ENCODE data around the gene SYNE1. TPM values are rescaled to one million over a fixed set of nuclear protein-coding genes. Genes with fewer than 3 reads are reported as not detected.

Gene SYNE1
- polyA plus RNA-seq, 10 donors: 76.7 to 131 (median 86.4) TPM

GRCh38 chr6:152380351-152380767 is 256.8 kb downstream of the SYNE1 start:
- DNase-seq: peak; percentile 84 to 92 (median 89)

DNA sequence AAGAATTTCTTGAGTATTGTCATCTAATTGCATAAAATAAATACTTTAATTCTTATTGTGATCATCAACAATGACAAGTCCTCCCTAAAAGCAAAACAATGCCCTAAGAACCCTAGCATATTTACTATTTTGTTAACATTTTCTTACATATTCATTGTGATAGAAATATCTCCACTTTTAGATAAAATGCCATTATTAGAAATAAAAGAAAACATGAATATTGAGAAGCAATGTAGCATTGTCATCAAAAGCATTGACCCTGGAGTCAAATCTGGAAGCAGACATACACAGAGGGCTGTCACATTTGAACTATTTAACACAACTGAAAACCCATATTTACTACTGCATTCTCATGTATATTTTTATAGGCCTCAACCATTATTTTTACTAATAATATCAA is 257.7 kb downstream of the SYNE1 start:
- DNase-seq: no peak

- peak in 1 of 3 donors; percentile 21 for DNase-seq
Observed at GRCh38 chr6:152378169-152378568, 259.0 kb downstream of the SYNE1 start.

- DNase-seq: no peak
Observed at GRCh38 chr6:152375197-152375596, 262.0 kb downstream of the SYNE1 start.

- DNase-seq: no peak
Observed at GRCh38 chr6:152372945-152373344, 264.2 kb downstream of the SYNE1 start.

DNA sequence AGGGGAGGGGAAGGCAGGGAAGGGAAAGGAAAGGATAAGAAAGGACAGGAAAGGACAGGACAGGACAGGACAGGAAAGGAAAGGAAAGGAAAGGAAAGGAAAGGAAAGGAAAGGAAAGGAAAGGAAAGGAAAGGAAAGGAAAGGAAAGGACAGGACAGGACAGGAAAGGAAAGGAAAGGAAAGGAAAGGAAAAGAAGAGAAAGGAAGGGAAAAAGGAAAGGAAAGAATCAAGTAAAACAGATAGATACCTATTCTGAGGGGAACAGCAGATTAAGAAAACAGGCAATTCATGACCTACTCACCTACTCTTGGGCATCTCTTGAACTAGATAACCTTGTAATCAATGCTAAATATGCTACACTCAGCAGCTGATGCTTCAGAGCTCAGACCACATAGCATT is 265.4 kb downstream of the SYNE1 start:
- no peak for DNase-seq

- peak; percentile 72 to 88 (median 73) for DNase-seq
Observed at GRCh38 chr6:152368751-152369624, 268.2 kb downstream of the SYNE1 start.

DNA sequence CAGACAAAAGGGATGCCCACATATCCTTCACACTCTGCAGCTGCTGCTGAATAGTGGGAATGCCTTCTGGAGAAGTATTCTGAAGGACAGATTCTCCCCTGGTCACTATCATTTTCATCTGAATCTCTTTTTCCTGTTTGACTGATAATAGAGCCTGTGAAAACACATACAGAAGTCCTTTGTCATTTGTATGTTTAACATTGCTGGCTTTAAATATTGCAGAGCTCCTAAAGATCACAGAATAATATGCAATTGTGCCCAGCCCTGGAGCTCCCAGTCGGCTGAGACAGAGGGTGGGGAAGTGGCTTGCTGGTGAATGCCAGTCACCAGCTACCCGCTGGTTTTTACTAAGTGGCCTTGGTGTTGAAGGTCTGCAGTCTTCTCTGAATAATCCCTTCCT is 272.3 kb downstream of the SYNE1 start:
- no peak for DNase-seq

- DNase-seq: peak in 1 of 3 donors; percentile 18
Observed at GRCh38 chr6:152360034-152360433, 277.1 kb downstream of the SYNE1 start.

DNA sequence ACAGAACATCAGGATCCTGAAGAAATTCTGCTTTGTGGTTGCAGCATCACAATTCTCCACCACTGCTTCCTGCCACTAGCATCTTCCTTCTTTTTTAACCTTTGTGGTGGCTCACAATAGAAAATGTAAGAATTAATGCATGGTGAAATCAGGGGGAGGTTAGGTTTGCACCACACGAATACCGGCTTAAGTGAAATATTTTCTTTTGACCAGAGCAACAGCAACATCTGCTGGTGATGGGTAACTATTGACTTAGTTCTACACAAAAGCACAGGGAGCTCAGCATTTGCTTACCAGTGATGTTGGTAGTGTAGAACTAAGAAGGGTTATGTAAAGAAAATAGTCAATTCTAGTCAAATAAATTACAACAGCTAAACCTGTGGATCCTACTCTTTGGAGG is 280.5 kb downstream of the SYNE1 start:
- peak in 1 of 3 donors; percentile 16 for DNase-seq

DNA sequence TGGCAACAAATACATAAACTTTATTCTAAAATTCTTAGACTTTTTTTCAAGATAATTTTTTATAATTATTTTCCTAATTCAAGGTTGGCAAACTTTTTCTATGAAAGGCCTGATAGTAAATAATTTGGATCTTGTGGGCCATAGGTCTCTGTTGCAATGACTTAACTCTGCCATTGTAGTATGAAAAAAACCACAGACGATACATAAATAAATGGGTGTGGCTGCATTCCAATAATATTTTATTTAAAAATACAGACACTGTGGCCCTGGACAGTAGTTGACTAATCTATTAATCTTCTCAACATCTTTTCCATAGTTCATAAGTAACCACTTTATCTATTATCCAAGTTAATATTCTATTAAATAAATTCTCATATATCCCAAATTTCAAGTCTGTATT is 281.1 kb downstream of the SYNE1 start:
- DNase-seq: no peak

GRCh38 chr6:152355166-152355565 is 282.0 kb downstream of the SYNE1 start:
- DNase-seq: no peak

DNA sequence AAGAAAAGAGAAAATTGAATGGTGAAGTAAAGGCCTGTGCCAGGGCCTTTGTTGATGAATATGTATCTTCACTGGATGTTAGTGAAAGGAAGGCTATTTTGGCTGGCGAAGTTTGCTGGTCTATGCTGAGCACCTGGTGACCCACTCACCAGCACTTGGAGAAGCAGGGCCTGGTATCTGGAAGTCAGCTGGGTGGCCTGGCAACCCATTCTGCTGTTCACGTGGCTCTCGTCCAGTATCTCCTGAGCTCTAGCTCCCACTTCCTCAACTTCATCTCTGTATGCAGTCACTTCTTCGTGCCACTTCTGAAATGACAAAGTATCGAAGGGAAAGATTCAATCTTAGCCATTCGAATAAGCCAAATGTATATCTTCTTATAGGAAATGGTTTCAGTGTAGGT is 283.7 kb downstream of the SYNE1 start:
- no peak for DNase-seq

- peak in 1 of 3 donors; percentile 43 for DNase-seq
Observed at GRCh38 chr6:152351742-152352141, 285.4 kb downstream of the SYNE1 start.

GRCh38 chr6:152351110-152351509 is 286.1 kb downstream of the SYNE1 start:
- DNase-seq: no peak

- DNase-seq: no peak
Observed at GRCh38 chr6:152348116-152348515, 289.0 kb downstream of the SYNE1 start.

DNA sequence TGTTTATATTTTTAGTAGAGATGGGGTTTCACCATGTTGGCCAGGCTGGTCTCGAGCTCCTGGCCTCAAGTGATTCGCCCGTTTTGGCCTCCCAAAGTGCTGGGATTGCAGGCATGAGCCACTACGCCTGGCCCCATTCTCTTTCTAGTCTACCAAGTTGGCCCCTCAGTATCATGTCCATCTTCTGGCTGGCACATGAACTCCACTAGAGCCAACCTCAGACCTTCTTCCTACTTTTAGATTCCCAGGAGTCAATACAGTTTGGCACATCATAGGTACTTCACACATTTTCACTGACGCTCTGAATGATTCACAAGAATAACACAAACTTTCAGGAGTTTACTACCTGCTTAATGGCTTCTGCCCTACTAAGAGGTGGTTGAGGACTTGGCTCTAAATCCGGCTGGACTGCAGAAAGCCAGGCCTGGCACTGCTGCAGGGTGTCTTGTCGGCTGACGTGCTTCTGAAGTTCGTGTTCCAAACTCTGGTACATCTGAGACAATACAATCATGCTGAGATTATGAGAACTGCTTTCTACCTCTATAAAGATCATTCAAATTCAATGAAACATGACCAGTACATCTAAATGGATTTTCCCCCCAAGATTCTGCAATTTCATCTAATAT is 293.3 kb downstream of the SYNE1 start:
- no peak for DNase-seq

DNA sequence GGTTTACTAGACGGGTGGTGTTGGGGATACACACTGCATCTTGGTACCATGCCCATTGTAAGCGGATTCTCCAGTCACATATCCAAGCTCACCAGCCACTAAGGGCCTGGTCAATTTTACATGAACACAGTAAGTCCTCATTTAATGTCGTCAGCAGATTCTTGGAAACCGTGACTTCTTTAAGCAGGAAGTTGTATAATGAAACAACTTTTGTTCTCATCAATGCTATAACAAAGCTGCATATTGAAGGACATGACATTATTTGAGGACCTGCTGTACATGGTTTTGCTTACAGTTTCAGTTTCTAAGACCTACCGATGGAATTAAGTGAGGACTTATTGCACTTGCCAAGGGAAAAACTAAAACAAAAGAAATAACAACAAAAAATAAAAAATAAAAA is 295.6 kb downstream of the SYNE1 start:
- DNase-seq: no peak

DNA sequence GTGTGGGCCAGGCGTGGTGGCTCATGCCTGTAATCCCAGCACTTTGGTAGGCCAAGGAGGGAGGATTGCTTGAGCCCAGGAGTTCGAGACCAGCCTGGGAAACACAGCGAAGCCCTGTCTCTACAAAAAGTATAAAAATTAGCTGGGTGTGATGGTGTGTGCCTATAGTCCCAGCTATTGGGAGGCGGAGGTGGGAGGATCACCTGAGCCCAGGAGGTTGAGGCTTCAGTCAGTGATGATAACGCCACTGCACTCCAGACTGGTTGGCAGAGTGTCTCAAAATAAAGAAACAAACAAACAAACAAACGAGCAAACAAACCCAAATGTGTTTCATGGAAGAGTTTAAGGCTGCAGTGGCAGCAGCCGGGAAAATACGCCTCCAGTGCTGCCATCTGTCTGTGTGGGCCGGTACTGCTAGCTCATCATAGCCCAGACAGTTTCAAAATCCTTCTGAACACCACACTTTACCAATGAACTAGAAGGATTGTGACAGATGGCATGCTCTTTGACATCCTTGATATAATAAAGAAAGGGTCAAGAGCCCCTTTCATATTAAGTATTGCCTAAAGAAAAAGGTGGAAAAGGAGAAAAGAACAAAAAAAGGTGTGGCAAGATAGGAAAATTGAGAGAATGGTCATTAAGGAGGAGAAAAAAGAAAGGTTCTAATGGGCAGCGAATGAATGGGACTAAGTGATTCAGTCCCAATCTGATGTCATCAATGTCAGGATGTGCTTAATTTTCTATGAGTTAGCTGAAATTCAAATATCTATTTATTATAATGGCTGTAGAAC is 298.6 kb downstream of the SYNE1 start:
- peak in 2 of 3 donors; percentile 30 to 59 for DNase-seq

- DNase-seq: no peak
Observed at GRCh38 chr6:152334555-152334954, 302.6 kb downstream of the SYNE1 start.

DNA sequence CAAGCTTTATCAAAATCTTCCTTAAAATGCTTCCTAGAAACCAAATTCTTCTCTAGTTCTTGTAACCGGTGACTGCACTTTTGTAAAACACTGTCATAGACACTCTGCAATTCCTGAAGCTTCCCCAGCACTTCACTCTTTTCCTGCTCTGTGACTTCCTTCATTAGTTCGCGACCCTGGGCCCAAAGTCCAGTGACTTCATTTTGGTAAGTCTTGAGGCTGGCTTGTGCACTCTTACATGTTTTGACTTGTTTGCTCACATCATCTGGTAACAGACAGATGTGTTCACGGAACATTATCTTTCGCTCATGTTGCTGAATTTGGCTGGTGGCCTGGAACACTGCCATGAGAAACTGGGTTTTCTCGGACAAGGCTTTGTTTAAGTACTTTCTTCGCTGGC is 306.2 kb downstream of the SYNE1 start:
- no peak for DNase-seq
